NCI-H1105 (cell line): ENCODE measurements around the gene HDAC9.
"Not testable (repeated sequence)": the region's sequence is repeated elsewhere in the genome, so short reads cannot be mapped to it uniquely, and the experiment has no call there.

Experiments
- DNase-seq: peaks from one replicate; lab custom pipeline; 2025; lab: John Stamatoyannopoulos, UW

Gene HDAC9

GRCh38 chr7:18727115-18727870, 231.7 kb downstream of the HDAC9 start:
- DNase-seq: no peak

- DNase-seq: not testable (repeated sequence)
These were observed 240.5 kb downstream of the HDAC9 start for GRCh38 chr7:18736012-18736411.

GRCh38 chr7:18740579-18740988, 245.0 kb downstream of the HDAC9 start:
- no peak for DNase-seq

- no peak for DNase-seq
These were observed 258.5 kb downstream of the HDAC9 start for GRCh38 chr7:18753972-18754610.

- DNase-seq: no peak
These were observed 259.2 kb downstream of the HDAC9 start for GRCh38 chr7:18754766-18755165.

- DNase-seq: no peak
These were observed 260.2 kb downstream of the HDAC9 start for GRCh38 chr7:18755793-18756192.

- no peak for DNase-seq
These were observed 261.0 kb downstream of the HDAC9 start for GRCh38 chr7:18756378-18757050.

GRCh38 chr7:18760046-18760445, 264.5 kb downstream of the HDAC9 start:
- no peak for DNase-seq

GRCh38 chr7:18760631-18761445, 265.3 kb downstream of the HDAC9 start:
- no peak for DNase-seq

- no peak for DNase-seq
These were observed 266.6 kb downstream of the HDAC9 start for GRCh38 chr7:18762189-18762588.

- DNase-seq: no peak
These were observed 272.7 kb downstream of the HDAC9 start for GRCh38 chr7:18768256-18768655.

GRCh38 chr7:18770154-18770811, 274.7 kb downstream of the HDAC9 start:
- DNase-seq: no peak

- no peak for DNase-seq
These were observed 275.3 kb downstream of the HDAC9 start for GRCh38 chr7:18770822-18771221.

GRCh38 chr7:18771834-18772566, 276.5 kb downstream of the HDAC9 start:
- no peak for DNase-seq

- DNase-seq: no peak
These were observed 277.0 kb downstream of the HDAC9 start for GRCh38 chr7:18772567-18772965.

- no peak for DNase-seq
These were observed 281.8 kb downstream of the HDAC9 start for GRCh38 chr7:18777314-18777713.

GRCh38 chr7:18778594-18778993, 283.0 kb downstream of the HDAC9 start:
- no peak for DNase-seq

- no peak for DNase-seq
These were observed 284.7 kb downstream of the HDAC9 start for GRCh38 chr7:18780266-18780665.

GRCh38 chr7:18780938-18781337, 285.4 kb downstream of the HDAC9 start:
- DNase-seq: no peak

GRCh38 chr7:18786196-18786727, 290.7 kb downstream of the HDAC9 start:
- DNase-seq: no peak

- no peak for DNase-seq
These were observed 291.2 kb downstream of the HDAC9 start for GRCh38 chr7:18786796-18787195.
